BJ (cell line): ENCODE data around the gene PDGFD. TPM values are rescaled to one million over a fixed set of nuclear protein-coding genes. Genes with fewer than 3 reads are reported as not detected.

Experiments
- CTCF ChIA-PET: fragments of 350-600 bp; formaldehyde crosslinking; extraction: SDS; loops from one replicate; lab custom pipeline; 2021; ENCODE audit warnings: antibody characterized with exemption, inconsistent platforms; lab: Yijun Ruan, JAX
- POLR2A ChIA-PET: fragments of 300-600 bp; sonication (Branson Sonifier 250); formaldehyde crosslinking; extraction: SDS; loops from one replicate; lab custom pipeline; 2021; ENCODE audit warnings: antibody characterized with exemption; lab: Charles Lee
- DNase-seq: peaks from one replicate; pipeline ENCODE4 v3.0.0-alpha.2; 2011; ENCODE audit warnings: low read depth
- H3K27me3 ChIP-seq: 2 replicates; pipeline ENCODE4 v1.6.0; 2011; ENCODE audit warnings: low read length; ENCODE audit not compliant: control insufficient read depth, insufficient read depth
- H3K36me3 ChIP-seq: 2 replicates; pipeline ENCODE4 v1.5.1; 2011; ENCODE audit warnings: low read length; ENCODE audit not compliant: control insufficient read depth, insufficient read depth
- H3K4me3 ChIP-seq: 2 replicates; pipeline ENCODE4 v1.5.1; 2011; ENCODE audit warnings: low read depth, mild to moderate bottlenecking, control low read depth, low read length
- polyA plus RNA-seq: library from polyadenylated mRNA; depleted of rRNA; stranded (reverse); fragments of >200 nt; gene quantifications from 2 replicates; pipeline ENCODE4 v1.2.3, GENCODE V29; 2011
- TF ChIP-seq, protein P1 (sequence below): IDR thresholded peaks from 2 replicates; pipeline ENCODE4 v1.5.1; 2011; ENCODE audit warnings: low read depth, mild to moderate bottlenecking, control low read depth, inconsistent platforms, low read length, moderate library complexity; ENCODE audit not compliant: insufficient read depth

The PDGFD gene
- polyA plus RNA-seq, 1 experiment, result 0.72 TPM

DNA sequence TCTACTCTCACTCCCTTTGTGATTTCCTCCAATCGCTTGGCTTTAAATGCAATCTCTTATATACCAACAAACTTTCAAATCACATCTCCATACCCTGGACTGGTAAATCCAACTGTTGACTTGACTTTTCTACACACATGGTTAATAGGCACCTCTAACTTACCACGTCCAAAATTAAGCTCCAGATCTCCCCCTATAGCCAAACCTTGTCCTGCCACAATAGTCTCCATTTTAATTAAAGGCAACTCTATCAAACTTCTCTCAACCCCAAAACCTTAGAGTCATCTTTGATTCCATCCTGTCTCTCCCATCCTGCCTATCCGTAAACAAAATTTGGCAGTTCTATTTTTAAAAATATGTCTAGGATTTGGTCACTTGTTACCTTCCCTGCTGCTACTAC is 269.3 kb downstream of the PDGFD start:
- H3K27me3 ChIP-seq, result no peaks in the 10 kb centered on the region
- no peak for DNase-seq
- TF ChIP-seq, protein P1, sequence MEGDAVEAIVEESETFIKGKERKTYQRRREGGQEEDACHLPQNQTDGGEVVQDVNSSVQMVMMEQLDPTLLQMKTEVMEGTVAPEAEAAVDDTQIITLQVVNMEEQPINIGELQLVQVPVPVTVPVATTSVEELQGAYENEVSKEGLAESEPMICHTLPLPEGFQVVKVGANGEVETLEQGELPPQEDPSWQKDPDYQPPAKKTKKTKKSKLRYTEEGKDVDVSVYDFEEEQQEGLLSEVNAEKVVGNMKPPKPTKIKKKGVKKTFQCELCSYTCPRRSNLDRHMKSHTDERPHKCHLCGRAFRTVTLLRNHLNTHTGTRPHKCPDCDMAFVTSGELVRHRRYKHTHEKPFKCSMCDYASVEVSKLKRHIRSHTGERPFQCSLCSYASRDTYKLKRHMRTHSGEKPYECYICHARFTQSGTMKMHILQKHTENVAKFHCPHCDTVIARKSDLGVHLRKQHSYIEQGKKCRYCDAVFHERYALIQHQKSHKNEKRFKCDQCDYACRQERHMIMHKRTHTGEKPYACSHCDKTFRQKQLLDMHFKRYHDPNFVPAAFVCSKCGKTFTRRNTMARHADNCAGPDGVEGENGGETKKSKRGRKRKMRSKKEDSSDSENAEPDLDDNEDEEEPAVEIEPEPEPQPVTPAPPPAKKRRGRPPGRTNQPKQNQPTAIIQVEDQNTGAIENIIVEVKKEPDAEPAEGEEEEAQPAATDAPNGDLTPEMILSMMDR, result no peak
- CTCF ChIA-PET, result no interaction called here
- no peak overlapping the region for H3K4me3 ChIP-seq
- POLR2A ChIA-PET, result no interaction called here
- H3K36me3 ChIP-seq, result no peaks in the 10 kb centered on the region

DNA sequence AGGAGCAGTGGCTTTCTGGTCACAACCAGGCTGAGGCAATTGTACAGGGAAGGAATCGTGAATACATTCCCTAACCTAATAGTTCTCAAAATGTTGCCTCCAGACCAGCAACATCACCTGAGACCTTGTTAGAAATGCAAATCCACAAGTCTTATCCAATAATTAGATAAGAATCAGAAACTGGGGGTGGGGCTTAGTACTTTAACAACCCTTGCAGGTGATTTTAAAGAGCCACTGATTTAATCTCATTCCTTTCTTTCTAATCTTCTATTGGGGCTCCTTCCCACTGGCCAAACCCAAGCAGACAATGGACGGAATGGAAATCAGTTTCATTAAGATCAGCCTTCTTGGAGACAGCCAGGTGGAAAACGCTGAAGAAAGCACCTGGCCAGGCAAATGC is 269.9 kb downstream of the PDGFD start:
- TF ChIP-seq, protein P1, result no peak
- DNase-seq, result no peak
- Histone ChIP-seq H3K36me3 (no peaks in the 10 kb centered on the region), H3K27me3 (no peaks in the 10 kb centered on the region), H3K4me3 (no peak overlapping the region)
- ChIA-PET CTCF (no interaction called here), POLR2A (no interaction called here)

DNA sequence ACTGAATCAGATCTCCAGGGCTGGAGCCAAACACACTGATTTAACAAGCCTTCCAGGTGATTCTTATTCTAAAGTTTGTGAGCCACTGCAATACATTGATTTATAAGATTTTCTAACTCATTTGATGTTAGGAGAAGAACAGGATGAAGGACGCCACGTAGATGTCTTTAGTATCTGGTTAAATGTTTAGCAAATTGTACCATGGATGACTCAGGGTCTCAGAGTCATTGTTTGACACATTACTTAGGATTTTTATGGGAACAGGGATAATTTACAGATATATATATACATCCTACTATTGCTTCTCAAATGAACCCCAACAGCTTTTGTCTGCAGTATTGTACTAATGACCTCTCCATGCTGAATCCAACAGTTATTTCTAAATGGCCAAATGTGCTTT is 270.6 kb downstream of the PDGFD start:
- H3K27me3 ChIP-seq, result no peaks in the 10 kb centered on the region
- ChIA-PET POLR2A (no interaction called here), CTCF (no interaction called here)
- TF ChIP-seq, protein P1, result no peak
- no peak for DNase-seq
- H3K36me3 ChIP-seq, result no peaks in the 10 kb centered on the region
- no peak overlapping the region for H3K4me3 ChIP-seq

DNA sequence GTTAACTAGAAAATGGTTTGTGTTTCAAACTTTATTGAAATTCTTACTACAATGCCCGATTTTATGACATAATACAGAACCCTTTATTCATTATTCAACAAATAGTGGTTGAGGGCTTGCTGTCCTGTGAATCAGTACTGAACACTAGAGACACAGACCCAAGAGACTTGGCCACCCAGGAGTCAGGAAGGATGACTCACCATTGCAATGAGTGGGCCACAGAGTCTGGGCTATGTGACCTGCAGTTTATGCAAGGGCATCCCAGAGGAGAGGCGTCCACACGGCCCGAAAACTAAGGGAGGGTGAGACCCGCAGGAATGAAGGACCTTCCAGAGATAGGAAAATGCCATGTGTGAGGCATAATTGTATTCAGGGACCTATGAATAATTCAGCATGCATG is 271.3 kb downstream of the PDGFD start:
- ChIA-PET POLR2A (no interaction called here), CTCF (no interaction called here)
- H3K27me3 ChIP-seq, result no peaks in the 10 kb centered on the region
- H3K4me3 ChIP-seq, result no peak overlapping the region
- DNase-seq, result no peak
- TF ChIP-seq, protein P1, result no peak
- no peaks in the 10 kb centered on the region for H3K36me3 ChIP-seq

DNA sequence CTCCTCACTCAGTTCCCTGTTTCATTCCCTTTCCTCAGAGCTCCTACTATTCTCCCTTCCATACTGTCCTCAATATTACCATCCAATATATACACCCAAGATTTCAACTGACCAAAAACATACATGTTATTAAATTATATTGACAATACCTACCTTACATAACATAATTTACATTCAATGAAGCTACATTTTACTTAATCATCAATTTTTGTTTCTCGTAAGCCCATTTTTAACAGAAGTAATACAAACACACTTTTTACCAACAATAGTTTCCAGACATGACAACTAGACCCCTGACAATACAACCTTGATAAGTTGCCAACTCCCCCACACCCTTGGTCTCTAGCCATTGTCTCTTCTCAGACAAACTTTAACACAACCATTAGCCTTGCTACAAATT is 273.3 kb downstream of the PDGFD start:
- POLR2A ChIA-PET, result no interaction called here
- CTCF ChIA-PET, result no interaction called here

More for the DNA sequence above, 273.3 kb downstream of the PDGFD start:
- Histone ChIP-seq H3K27me3 (no peaks in the 10 kb centered on the region), H3K36me3 (no peaks in the 10 kb centered on the region), H3K4me3 (no peak overlapping the region)
- no peak for DNase-seq
- TF ChIP-seq, protein P1, result no peak
